Stromal cell of bone marrow (primary cell): ENCODE data around the gene MS4A18.
"Not testable (repeated sequence)": the region's sequence is repeated elsewhere in the genome, so short reads cannot be mapped to it uniquely, and the experiment has no call there.

Source experiments
- DNase-seq: peaks from one replicate; pipeline ENCODE4 v3.0.0-alpha.2; 2012; ENCODE audit warnings: low read depth

Gene MS4A18

GRCh38 chr11:60739114-60739513, 14.6 kb downstream of the MS4A18 start:
- DNase-seq: no peak

- DNase-seq: no peak
Measured at GRCh38 chr11:60740573-60740972, 16.1 kb downstream of the MS4A18 start.

- no peak for DNase-seq
Measured at GRCh38 chr11:60741421-60741820, 16.9 kb downstream of the MS4A18 start.

DNA sequence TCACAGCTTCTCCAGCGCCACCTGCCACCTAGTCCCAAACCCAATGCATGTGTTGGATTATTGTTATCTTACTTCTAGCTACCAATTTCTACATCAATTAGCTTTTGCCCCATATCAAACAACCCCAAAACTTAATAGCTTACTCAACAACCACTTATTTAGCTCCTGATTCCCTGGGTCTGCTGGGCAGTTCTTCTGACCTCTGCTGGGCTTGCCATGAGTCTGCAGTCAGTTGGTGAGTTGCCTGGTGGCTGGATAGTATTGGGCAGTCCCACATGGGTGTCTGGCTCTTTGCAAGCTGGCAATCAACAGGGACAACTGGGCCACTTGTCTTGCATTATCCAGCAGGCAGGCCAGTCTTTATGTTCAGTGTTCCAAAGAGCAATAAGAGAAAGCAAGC, 18.5 kb downstream of the MS4A18 start:
- no peak for DNase-seq

GRCh38 chr11:60744114-60744513, 19.6 kb downstream of the MS4A18 start:
- DNase-seq: no peak

DNA sequence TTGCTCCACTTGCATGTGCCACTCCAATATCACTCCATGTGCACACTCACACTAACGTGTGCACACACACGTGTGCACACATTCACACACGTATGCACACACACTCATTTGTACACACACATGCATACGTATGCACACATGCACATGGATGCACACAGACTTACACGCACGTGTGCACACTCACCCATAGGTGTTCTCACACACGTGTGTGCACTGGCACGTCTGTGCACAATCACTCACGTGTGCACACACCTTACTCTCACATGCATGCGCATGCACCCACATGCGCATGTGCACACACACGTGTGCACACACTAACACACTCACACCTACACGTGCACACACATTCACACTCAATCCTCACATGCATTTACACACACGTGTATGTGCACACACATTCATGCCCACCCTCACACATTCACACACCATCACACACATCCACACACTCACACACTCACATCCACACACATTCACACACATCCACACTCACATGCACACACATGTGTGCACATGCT, 22.9 kb downstream of the MS4A18 start:
- DNase-seq: no peak

- no peak for DNase-seq
Measured at GRCh38 chr11:60748225-60748624, 23.7 kb downstream of the MS4A18 start.

GRCh38 chr11:60748821-60749220, 24.3 kb downstream of the MS4A18 start:
- no peak for DNase-seq

GRCh38 chr11:60750911-60751310, 26.4 kb downstream of the MS4A18 start:
- no peak for DNase-seq

DNA sequence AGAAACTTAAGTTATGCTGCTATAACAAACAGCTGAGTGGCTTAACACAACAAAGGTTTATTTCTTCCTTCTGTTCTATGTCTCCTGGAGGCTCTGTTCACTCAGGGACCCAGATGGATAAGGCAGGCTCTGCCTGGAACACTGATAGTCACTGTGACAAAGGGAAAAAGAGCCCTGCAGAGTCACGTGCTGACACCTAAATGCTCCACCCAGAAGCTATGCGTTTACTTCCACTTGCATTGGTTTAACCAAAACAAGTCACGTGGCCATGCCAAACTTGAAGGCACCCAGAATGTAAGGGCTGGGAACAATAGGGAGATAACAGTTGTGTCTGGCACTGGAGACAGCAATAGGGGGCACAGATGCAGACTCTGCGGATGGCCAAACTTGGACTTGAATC, 28.8 kb downstream of the MS4A18 start:
- DNase-seq: no peak

DNA sequence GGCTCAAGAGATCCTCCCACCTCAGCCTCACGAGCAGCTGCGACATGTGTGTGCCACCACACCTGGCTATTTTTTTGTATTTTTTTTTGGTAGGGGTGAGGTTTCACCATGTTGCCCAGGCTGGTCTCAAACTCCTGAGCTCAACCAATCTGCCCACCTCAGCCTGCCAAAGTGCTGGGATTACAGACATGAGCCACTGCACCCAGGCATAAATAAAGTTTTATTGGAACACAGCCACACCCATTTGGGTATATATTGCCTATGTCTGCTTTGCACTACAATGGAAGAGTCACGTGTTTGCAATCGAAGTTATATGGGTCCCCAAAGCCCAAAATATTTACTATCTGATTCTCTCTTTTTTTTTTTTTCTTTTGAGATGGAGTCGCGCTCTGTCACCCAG, 30.4 kb downstream of the MS4A18 start:
- DNase-seq: no peak

- DNase-seq: no peak
Measured at GRCh38 chr11:60756307-60757032, 31.9 kb downstream of the MS4A18 start, which contains the start of gene MS4A15. MS4A15 (plus strand) TSS chr11:60756867; CDS start chr11:60763734, 6,867 bp downstream.

- no peak for DNase-seq
Measured at GRCh38 chr11:60757231-60757800, 32.8 kb downstream of the MS4A18 start.

DNA sequence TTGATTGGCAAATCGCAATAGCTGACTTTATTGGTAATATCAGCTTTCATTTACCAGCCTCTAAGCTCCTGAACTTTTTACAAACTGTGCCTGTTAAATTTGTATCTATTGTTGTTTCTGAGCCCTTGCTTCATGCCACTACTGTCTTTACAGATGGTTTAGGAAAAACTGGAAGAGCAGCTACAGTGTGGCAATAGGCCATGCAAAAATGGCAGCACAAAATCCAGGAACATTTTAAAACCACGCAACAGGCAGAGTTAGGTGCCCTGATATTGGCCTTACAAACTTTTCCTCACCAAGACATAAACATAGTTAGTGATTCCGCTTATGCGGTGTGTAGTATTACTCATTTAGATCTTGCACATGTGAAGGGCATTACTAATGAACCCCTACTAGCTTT, 34.2 kb downstream of the MS4A18 start:
- not testable (repeated sequence) for DNase-seq

- DNase-seq: not testable (repeated sequence)
Measured at GRCh38 chr11:60759438-60760225, 35.1 kb downstream of the MS4A18 start.

DNA sequence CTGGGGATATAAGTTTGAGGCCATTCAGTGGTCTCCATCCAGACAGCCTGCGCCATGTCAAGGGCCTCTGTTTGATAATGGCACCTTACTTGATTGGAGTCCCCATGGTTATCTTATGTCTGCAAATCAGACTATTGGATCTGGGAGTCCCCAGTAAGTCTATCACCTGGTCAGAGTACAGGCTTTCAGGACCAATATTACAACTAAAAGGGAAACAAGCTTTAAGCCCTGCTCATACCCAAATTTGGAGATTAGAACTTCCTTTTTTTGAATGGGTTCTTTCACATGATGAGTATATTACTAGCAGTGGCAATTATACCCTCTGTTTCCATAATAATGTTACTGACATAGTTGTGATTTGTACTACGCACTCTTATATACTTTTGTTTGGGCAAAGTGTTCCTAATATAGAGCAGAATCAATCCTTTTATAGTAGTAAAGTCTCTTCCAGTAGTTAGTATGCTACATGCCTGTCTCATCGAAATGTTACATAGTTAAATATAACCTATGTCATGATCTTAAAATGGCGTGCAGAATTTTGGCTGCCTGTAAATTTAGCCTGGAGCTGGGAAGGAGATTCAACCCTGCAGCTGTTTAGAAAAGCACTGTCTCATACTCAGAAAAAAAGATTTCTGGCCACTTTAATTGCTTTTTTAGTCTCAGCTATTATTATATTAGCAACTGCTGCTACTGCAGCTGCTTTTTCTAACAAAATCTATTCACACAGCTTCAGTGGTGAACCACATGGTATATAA, 37.1 kb downstream of the MS4A18 start:
- no peak for DNase-seq

GRCh38 chr11:60762851-60763691, 38.6 kb downstream of the MS4A18 start:
- no peak for DNase-seq

- no peak for DNase-seq
Measured at GRCh38 chr11:60763692-60764369, 39.3 kb downstream of the MS4A18 start.

DNA sequence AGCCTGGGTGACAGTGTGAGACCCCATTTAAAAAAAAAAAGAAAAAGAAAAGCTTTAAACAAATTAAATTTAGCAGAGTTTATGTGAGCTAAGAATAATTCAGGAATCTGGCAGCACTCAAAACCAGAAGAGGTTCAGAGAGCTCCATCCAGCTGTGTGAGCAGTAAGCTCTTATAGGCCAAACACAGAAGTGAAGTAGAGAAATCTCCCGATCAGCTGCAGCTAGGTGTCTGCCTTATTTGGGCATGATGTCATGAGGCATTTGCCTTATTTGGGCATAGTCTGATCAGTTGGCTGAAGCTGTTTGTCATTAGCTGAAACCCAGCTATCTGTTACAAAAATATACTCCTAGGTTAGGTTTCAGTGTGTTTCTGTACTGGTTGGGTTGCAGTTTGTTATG, 40.4 kb downstream of the MS4A18 start:
- no peak for DNase-seq

DNA sequence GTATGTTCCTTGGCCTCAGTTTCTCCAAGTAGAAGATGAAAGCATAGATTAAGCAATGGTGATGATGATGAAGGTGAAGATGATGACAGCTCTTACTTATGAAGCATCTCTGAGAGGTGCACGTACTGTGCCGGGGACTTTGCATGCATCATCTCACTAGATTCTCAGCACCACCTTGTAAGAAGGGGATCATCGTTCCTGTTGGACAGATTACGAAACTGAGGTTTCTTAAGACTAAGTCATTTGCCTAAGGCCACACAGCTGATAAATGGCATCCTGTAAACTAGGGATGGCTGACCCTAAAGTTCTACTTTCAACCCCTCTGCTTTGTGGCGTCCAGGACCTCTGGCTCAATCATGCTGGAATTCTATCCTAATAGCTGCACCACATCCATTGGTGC, 40.8 kb downstream of the MS4A18 start:
- DNase-seq: no peak

DNA sequence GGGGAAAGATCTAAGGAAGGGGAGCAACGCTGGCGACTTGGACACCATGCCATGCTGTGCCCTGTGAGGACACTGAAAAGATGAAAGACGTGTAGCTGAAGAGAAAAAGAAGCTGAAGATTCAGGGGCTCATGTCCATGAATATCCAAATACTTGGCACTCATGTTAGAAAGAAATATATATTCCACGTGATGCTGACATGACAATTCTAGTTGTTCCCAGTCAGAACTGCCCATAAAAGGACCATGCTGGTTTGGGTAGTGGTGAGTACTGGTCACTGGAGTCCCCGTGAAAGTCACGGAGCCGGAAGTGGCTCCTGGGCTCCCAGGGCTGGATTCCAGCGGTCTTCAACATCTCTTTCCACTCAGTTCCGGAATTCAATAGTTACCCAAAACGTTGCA, 42.0 kb downstream of the MS4A18 start:
- DNase-seq: no peak
